GM04503 (cell line): ENCODE measurements around the gene GHDC.
"Not testable (repeated sequence)": the region's sequence is repeated elsewhere in the genome, so short reads cannot be mapped to it uniquely, and the experiment has no call there.

Experiments
- DNase-seq: peaks from one replicate; pipeline ENCODE4 v3.0.0-alpha.2; 2012; ENCODE audit warnings: low read depth

Gene GHDC

DNA sequence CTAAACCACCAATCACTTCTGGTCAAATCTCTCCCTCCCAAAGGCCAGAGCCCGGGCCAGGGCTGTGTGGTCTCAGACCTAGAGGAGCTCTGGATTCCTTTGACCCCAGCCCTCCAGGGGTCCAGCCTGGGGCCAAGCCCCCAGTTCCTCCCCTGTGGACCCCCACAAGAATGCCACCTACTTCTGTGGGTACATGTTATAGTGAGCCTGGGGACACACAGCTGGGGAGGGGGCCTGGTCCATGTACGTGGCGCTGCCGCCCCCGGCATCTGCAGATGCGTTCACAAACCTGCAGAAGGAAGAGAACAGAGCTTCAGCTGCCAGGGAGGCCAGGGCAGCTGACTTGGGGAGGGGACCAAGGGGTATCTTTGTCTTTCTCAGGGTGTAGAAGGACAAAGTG is 7.9 kb upstream of the GHDC start:
- DNase-seq = no peak

DNA sequence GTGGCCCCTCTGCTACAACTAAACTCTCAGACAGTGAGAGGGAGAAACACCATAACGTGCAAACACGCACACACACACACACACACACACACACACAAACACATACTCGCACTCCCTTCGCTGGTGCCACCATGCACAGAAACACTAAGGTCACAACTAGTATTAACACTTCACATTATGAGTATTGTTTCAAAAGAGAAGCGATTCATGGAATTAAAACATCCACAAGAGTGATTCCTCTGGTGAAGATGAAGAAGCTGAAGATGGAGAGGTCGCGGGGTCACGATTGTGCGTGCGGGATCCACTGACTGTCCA is 7.1 kb upstream of the GHDC start:
- DNase-seq = no peak

DNA sequence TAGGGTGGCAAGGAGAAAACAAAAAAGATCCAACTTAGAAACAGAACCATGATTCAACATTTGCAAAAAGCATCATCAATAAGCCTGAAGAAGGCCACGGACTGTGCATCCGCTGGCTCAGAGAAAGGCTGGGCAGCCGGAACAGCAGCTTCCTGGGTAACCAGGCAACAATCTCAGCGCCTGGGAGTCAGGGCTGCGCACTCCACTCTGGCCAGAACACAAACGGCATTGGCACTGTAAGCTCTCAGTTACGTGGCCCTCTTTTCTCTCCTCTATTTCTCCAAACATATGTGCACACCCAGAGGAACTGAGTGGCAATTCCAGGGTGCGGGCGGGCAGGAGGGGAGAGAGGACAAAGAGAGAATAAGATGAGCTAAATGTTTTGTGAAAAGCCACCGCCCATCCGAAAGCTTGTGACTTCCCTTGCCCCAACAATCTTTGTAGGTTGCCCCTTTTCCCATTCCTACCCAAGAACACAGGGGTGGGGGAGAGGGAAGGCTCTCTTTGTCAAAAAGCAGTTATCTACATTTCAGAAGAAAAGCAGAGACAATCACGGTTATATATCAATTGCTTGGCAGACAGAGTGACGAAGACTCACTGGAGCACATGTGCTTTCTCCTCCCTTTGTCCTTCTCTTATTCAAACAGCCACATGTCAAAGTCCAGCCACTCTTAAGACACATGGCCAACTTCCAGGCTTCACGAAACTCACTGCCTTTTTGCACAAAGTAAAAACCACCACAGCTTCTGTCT is 6.6 kb upstream of the GHDC start:
- no peak for DNase-seq

DNA sequence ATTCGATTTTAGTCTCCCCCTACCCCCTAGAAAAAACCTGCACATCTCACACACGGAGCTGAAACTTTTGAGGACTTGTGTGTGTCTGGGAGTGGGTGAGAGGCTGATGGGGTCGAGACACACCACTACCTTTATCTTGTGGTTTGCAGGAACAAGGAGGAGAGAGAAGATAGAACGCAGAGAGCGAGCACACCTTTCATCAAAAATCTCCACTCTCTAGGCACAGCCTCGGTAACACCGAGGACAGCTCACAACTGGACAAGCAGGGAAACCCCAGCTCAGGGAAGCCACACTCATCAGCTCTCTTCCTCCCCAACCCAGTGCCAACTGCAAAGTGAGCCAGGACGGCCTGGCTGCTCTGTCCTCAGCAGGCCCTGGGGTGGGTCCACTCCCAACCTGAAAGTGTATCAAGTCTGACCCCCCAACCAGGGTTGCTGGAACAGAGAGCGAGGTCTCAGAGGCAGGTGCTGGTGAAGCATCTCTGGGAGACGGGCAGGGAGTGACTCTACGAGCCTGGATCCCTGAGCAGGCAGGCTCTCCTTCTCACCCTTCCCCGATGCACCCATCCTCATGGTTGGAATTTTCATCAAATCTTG is 5.2 kb upstream of the GHDC start:
- DNase-seq = no peak

DNA sequence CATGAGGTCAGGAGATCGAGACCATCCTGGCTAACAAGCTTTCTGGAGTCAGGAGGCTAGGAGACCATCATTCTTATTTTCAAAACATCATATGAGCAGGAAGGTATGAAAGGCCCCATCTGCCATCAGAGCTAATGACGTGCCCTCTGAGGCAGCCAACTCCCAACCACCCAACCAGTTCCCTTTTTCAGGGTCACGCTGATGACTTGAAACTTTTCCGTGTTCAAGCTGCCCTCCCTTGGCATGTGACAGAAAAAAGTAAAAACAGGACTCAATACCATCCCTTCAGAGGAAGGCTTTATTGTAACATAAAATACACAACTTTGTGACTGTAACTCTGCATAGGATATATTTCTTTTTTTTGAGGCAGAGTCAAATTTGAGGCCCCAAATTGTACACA is 4.6 kb upstream of the GHDC start:
- no peak for DNase-seq

DNA sequence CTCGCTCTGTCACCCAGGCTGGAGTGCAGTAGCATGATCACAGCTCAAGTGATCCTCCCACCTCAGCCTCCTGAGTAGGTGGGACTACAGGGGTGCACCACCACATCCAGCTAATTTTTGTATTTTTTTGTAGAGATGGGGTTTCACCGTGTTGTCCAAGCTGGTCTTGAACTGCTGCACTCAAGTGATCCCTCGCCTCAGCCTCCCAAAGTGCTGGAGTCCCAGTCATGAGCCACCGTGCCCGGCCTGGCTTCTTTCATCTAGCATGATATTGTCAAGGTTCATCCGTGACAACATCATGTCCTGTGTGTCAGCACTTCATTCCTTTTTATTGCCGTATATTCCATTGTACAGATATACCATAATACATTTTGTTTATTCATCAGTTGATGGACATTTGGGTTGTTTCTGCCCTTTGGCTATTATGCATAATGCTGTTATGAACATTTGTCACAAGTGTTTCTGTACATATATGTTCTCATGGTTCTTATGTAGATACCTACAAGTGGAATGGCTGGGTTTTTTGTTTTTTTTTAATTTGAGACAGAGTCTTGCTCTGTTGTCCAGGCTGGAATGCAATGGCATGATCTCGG is 3.4 kb upstream of the GHDC start:
- DNase-seq = no peak

DNA sequence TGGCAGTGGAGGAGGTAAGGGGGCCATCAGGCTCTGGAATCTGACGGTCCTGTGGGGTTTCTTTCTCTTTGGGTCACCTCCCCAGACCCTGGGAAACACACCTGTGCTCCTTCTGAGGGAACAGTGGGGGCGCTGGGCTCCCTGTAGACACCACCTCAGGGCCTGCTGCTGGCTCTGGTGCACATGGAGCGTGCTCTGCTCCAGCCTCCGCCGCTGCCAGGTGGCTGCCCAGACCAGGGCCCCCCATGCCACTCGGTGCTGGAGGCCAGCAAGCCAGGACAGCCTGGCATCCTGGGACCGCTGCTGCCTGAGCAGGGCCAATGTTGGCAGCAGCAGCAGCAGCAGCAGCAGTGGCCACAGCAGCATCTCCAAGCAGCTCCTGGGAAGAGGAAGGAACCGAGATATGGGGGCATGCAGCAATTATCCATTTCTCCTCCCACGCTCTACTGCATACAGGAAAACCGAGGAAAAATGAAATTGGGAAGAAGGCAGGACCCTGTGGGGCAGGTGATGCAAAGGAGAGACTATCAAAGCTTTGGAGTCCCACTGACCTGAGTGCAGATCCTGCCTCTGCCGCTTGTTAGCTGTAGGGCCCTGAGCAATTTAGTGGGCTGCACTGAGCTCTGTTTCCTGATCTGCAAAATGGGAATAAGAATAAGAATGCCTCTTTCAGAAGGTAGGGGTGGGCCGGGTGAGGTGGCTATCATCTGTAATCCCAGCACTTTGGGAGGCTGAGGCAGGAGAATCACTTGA is 902 bp downstream of the GHDC start:
- no peak for DNase-seq

DNA sequence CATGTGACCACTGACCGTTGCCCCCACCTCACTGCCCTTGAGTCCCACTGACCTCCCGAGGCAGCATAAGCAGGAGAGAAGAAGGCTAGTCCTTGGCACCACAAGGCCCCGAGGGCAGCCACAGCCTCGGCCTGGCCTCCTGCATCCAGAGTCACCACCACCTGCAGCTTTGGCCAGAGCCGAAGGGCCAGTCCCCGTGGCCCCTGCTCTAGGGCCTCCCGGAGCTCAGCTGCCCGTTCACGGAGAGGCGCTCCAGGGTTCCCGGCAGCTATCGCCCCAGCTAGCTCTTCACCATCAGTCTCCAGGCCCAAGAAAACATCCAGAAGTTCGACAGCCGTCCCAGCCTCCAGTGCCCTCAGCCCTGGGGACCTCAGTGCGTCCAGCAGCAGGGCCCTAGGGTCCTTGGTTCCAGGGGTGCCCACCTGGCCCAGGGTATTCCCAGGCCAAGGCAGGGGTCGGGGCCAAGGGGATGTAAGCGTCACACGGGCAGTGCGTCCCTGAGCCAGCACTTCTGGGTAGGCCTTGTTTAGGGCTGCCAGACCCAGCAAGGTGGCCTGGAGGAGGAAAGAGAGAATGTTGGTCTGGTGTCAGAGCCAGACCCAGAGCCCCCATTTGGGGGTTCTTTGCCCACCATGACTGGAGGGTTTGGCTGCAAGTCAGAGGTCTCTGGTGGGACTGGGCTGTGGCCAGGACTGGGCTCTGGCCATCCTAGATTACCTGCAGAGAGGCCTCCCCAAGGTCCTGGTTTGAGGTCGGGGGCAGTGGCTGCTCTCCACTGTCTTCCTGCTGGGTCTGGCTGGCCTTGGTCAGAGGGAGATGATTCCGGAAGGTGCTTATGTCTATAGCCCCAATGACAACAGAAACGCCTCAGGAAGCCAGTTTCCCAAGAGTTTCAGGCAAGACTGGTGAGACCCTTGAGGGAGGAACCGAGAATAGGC is 1.8 kb downstream of the GHDC start:
- no peak for DNase-seq

DNA sequence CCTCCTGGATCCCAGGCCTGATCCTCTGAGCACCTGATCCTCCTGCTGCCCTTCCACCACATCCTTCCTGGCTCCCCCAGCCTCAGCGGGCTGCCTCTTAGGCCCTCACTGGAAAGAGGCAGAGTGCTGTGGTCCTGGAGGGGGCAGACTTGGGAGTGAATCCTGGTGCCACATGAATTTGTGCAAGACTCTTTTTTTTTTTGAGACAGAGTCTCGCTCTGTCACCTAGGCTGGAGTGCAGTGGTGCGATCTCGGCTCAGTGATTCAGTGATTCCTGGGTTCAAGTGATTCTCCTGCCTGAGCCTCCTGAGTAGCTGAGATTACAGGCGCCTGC is 3.1 kb downstream of the GHDC start:
- no peak for DNase-seq

DNA sequence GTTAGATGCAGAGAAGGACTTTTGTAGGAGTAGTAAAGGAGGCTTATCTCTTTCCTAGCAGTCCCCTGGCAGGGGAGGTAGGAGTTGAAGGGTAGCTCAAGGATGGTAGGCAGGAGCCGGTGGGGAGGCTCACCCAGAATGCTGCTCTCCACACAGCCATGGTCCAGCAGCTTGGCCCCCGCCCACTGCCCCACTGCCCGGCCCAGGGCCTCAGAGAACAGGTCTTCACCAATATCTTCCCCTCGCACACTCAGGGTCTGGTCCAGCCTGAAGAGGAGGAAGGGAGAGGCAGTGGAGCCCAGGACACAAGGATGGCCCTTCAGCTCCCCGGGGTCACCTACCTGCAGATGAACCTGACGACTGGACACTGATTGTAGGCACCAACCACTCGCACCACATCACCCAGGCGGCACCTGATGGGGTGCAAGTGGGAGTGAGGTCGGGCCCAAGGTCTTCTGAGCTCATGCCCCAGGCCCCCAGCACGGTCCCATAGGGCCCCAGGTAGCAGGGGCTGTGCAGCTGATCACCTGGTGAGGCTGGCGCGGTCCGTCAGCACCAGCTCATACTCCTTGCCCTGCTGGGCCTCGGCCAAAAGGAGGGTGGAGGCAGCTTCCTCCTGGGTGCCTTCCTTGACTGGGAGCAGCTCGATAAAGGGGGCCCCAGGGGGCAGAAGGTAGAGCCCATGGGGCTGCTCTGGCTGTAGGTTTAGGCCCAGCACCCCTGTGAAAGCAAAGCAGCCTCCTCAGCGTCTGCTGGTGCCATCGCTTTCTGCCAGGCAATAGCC is 3.6 kb downstream of the GHDC start:
- DNase-seq = no peak

DNA sequence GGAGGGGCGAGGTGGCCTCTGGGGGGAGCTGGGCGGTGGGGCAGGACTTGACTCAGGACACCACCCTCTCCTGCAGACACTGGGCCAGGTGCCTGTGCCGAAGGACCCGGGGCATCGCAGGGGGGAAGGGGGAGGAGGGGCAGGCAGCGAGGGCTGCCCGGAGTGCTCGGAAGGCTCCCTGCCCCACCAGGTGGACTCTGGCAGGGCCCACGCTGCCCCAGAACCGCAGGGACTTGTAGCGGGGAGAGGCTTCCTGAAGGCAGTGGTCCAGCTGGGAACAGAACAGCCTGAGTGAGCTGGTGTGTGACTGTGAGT is 4.7 kb downstream of the GHDC start:
- no peak for DNase-seq

DNA sequence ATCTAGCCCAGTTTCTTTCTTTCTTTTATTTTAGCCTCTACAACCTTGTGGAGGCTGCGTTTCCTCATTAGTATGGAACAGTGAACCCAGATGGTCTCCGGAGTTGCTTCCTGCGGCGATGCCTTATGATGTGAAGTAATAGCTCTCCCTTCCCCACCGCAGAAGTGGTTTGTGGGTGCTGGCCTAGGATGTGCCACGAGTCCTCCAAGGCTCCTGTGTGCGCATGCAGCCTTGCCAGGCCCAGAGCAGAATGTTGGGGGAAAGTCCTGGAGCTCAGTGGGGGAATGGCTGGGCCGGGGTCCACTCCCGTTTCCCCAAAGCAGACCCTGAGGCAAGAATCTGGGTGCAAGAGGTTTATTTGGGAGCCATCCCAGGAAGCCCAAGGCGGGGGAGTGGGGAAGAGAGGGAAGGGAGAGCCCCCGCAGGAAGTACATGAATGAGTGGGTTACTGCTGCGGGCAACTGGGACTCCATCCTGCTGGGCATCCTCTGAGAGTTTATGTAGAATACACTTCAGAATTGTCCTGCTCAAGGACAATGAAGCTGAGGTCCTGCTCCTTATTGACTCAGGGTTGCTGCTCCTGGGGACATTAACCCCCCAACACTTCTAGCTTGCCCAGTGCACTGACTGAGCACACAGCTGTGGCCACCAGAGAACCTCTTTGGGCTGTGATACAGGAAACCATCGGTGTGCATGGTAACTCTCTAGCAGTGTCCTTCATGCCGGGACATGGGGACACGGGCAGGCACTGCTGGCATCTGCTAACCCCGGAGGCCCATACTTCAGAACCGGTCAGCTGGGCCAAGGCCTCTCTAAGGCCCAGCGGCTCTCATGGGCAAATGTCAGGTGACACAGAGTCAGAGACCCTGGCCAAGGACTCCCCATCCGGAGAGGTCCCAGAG is 5.3 kb downstream of the GHDC start:
- DNase-seq = no peak

DNA sequence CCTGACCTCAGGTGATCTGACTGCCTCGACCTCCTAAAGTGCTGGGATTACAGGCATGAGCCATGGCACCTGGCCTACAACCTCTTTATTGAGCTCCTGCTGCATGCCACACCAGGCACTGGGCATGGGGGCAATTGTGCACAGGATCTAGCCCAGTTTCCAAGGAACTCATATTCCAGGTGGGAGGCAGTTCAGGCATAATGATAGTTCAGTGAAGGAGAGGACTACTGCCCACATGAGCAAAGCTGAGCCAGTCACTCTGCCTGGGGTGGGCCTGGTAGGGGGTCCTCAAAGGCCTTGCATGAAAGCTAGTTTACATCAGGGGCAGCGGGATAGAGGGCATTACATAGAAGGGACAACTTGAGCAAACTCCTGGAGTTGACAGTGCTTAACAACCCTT is 6.5 kb downstream of the GHDC start:
- DNase-seq = no peak

DNA sequence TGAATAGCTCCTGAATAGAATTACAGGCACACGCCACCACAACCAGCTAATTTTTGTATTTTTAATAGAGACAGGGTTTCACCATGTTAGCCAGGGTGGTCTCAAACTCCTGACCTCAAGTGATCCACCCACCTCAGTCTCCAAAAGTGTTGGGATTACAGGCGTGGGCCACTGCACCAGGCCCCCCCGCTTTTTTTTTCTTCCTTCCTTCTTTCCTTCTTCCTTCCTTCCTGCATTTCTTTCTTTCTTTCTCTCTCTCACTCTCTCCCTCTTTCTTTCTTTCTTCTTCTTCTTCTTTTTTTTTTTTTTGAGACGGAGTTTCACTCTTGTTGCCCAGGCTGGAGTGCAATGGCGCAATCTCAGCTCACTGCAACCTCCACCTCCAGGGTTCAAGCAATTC is 8.1 kb downstream of the GHDC start:
- not testable (repeated sequence) for DNase-seq

DNA sequence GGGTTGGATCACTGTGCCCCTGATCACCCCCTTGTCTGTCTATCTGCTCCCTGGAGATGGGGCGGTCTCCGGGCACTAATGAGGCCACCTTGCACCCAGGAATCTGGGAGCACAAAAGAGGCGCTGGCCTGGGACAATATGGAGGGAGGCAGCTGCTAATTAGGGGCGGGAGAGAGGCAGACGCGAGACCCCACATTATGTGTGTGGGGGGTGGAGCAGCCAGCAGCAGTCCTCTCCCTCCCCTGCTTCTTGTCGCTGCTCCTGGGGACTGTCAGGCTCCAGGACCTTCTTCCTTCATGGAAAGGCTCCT is 8.7 kb downstream of the GHDC start:
- no peak for DNase-seq

DNA sequence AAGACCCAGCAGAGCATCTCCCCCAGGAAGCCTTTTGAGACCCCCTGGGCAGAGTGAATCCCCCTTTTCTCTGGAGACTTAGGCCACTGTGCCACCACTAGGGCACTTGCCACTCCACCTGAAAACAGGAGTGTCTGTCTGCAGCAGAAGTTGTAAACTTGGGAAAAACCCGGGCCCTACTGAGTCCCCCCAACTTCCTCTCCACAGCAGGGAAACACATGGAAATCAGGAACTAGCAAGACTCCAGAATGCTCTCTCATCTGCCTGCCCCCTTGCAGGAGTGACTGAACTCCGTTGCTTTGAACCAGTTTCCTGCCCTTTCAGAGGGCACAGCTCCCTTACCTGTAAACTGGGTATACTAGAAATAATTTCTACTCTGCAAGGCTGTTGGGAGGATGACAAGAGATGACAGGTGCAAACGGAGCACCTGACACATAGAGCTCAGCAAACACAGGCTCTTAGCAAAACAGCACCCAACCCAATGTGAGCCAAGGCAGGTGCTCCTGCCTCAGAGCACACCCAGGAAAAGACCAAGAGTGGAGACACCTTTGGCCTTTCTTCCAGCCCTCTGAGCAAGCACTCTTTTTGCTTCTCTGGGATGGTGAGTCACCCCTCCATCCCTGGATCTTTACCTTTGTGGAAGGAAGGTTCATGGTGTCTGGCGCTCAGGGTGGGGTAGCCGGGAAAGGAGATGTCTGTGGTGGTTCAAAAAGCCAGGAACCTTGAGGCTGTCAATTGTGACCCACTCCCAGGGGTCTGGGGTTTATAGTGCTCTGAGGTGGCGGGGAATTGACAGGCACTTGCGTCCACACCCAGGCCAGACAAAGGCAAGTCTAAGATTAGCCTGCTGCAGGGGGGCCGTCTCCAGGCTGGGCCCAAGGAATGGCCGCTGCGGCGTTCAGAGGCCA is 9.3 kb downstream of the GHDC start, which contains the start of gene HCRT:
Gene HCRT (minus strand): TSS at position 740 of the 908 bp plus-strand sequence. CDS start 87 bp downstream, at position 653.
- no peak for DNase-seq

DNA sequence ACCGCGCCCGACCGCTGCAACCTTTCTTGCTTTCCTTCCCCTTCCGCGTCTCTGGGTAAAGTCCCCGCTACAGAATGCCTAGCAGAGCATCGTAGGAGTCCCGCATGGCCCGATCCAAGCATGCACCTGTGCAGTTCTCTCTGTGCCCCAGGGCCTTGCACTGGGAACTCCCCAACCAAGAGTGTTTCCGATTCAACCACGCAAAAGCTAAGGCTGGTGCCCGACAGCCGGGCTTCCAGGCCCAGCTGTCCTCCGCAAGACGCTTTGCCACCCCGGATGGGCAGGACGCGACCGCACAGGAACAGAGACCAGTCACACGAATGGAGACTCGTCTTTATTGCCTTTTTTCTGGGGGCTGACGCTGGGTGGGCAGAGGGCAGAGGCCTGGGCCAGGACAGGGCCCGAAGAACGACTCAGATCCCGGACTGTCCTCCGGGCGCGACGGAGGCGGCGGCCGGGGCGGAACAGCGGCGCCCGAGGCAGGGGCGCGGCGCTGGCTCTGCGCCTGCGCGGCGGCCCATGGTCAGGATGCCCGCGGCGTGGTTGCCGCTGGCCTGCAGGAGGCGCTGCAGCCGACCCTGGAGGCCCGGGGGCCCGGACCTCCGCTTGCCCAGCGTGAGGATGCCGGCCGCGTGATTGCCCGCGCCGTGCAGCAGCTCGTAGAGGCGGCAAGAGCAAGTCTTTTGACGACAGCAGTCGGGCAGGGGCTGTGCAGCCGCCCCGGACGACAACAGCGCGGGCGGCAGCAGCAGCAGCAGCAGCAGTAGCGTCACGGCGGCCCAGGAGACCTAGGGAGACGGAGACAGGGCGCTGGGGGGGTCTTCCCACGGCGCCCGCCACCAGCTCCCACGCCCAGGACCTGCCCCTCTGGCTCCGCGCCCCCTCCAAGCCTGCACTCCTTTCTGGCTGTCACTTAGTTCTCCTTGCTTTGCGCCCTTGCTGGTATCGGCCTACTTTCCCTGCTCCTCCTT is 10.3 kb downstream of the GHDC start:
- DNase-seq = no peak
